Endothelial cell of umbilical vein (primary cell): ENCODE measurements around the gene WNT8A. TPM values are rescaled to one million over a fixed set of nuclear protein-coding genes. Genes with fewer than 3 reads are reported as not detected.

ENCODE experiments used
- BruUV-seq: library from RNA; stranded (reverse); fragments of 400-500 nt; replicated peaks from 2 replicates; lab custom pipeline; 2021; lab: Mats Ljungman, UMichigan
- CTCF ChIA-PET: fragments of 300-600, 350-600 bp; sonication (Branson Sonifier 250); formaldehyde crosslinking; loops from one replicate; lab custom pipeline; 2021; ENCODE audit warnings: antibody characterized with exemption, inconsistent platforms; lab: Charles Lee
- POLR2A ChIA-PET: fragments of 300-600, 350-600 bp; sonication (Branson Sonifier 250); formaldehyde crosslinking; loops from one replicate; lab custom pipeline; 2021; ENCODE audit warnings: antibody characterized with exemption, inconsistent platforms; lab: Charles Lee
- DNase-seq: peaks from one replicate; pipeline ENCODE4 v3.0.0-alpha.2; 2011; ENCODE audit warnings: low read depth, low spot score
- FAIRE-seq: peaks from 2 replicates; lab custom pipeline; 2011; peaks lifted over from hg19 to GRCh38; lab: Jason Lieb, UNC
- H2AFZ ChIP-seq: 2 replicates; pipeline ENCODE4 v1.6.0; 2012; ENCODE audit warnings: low read depth, low read length, control low read depth, inconsistent platforms
- H3K27ac ChIP-seq: 2 replicates; pipeline ENCODE4 v1.5.1; 2011; ENCODE audit warnings: low read depth, mild to moderate bottlenecking, control low read depth, low read length, moderate library complexity; ENCODE audit not compliant: insufficient read depth
- H3K27me3 ChIP-seq, 2 experiments: 2 replicates each; pipeline versions ENCODE4 v1.6.0 to v1.6.1; 2011; ENCODE audit warnings: low read length in 2 of 2, mixed read lengths in 1 of 2; ENCODE audit not compliant: control insufficient read depth in 2 of 2, insufficient read depth in 2 of 2
- H3K36me3 ChIP-seq, 2 experiments: 2 replicates in 1 of 2; 3 replicates in 1 of 2; pipeline ENCODE4 v1.5.1; 2011; ENCODE audit warnings: low read length in 2 of 2, mild to moderate bottlenecking in 1 of 2, moderate library complexity in 1 of 2; ENCODE audit not compliant: control insufficient read depth in 2 of 2, insufficient read depth in 2 of 2; ENCODE audit errors: extremely low read depth in 1 of 2
- H3K4me1 ChIP-seq: 3 replicates; pipeline ENCODE4 v1.5.1; 2011; ENCODE audit warnings: mild to moderate bottlenecking, low read length; ENCODE audit not compliant: control insufficient read depth, insufficient read depth; ENCODE audit errors: extremely low read depth
- H3K4me2 ChIP-seq: 2 replicates; pipeline ENCODE4 v1.6.1; 2011; ENCODE audit warnings: low read length, control low read depth, mixed read lengths; ENCODE audit not compliant: insufficient read depth
- H3K4me3 ChIP-seq, 3 experiments: fragments of 200-600 bp in 1 of 3; sonication (generic), shearing (Covaris generic) in 1 of 3; replicated peaks in 1 of 3; 2 replicates each; pipeline ENCODE4 v1.5.1; 2011 to 2016; ENCODE audit warnings: control low read depth in 3 of 3, low read length in 3 of 3, mild to moderate bottlenecking in 2 of 3, inconsistent platforms in 1 of 3, low read depth in 1 of 3, moderate library complexity in 1 of 3; ENCODE audit not compliant: insufficient read depth in 1 of 3
- H3K79me2 ChIP-seq: 2 replicates; pipeline ENCODE4 v1.6.0; 2012; ENCODE audit warnings: low read length, inconsistent platforms; ENCODE audit not compliant: control insufficient read depth, insufficient read depth
- H3K9ac ChIP-seq: replicated peaks from 2 replicates; pipeline ENCODE3; 2011; ENCODE audit warnings: low read length, control low read depth; ENCODE audit not compliant: insufficient read depth; ENCODE audit errors: extremely low read depth
- H3K9me1 ChIP-seq: replicated peaks from 3 replicates; pipeline ENCODE4 v1.6.0; 2011; ENCODE audit warnings: mild to moderate bottlenecking, low read length; ENCODE audit not compliant: control insufficient read depth, insufficient read depth; ENCODE audit errors: extremely low read depth
- H3K9me3 ChIP-seq: replicated peaks from 2 replicates; pipeline ENCODE4 v1.5.1; 2012; ENCODE audit warnings: low read length, inconsistent platforms; ENCODE audit not compliant: control insufficient read depth, insufficient read depth
- H4K20me1 ChIP-seq: replicated peaks from 2 replicates; pipeline ENCODE3; 2011; ENCODE audit warnings: mild to moderate bottlenecking, low read length; ENCODE audit not compliant: control insufficient read depth, insufficient read depth; ENCODE audit errors: extremely low read depth
- CTCF ChIP-seq, 2 donors: IDR thresholded peaks; 1 replicate in 1 of 2; 2 replicates in 1 of 2; pipeline ENCODE4 v1.5.1; 2011; ENCODE audit warnings: low read length in 2 of 2, mild to moderate bottlenecking in 2 of 2, moderate library complexity in 2 of 2, control low read depth in 1 of 2, inconsistent platforms in 1 of 2, low read depth in 1 of 2; ENCODE audit not compliant: insufficient read depth in 1 of 2; ENCODE audit errors: extremely low read depth in 1 of 2
- EZH2 ChIP-seq: IDR thresholded peaks from 2 replicates; pipeline ENCODE4 v1.6.1; 2012; ENCODE audit warnings: borderline replicate concordance, low read depth, mild to moderate bottlenecking, moderate library complexity, low read length, inconsistent platforms; ENCODE audit not compliant: severe bottlenecking
- FOS ChIP-seq: IDR thresholded peaks from 2 replicates; pipeline ENCODE4 v1.6.1; 2011; ENCODE audit warnings: mild to moderate bottlenecking, low read length, moderate library complexity, borderline replicate concordance; ENCODE audit not compliant: insufficient read depth
- GATA2 ChIP-seq: IDR thresholded peaks from 2 replicates; pipeline ENCODE4 v1.7.0; 2011; ENCODE audit warnings: low read depth, mild to moderate bottlenecking, moderate library complexity, mixed read lengths, low read length; ENCODE audit not compliant: insufficient read length, insufficient read depth
- JUN ChIP-seq: IDR thresholded peaks from 2 replicates; pipeline ENCODE4 v1.6.1; 2011; ENCODE audit warnings: borderline replicate concordance, low read depth; ENCODE audit not compliant: insufficient read length, insufficient read depth
- MAX ChIP-seq: IDR thresholded peaks from 2 replicates; pipeline ENCODE4 v1.6.1; 2011; ENCODE audit not compliant: insufficient read depth, insufficient read length
- MYC ChIP-seq: IDR thresholded peaks from one replicate; pipeline ENCODE4 v1.6.1; 2011; ENCODE audit warnings: mild to moderate bottlenecking, low read depth, low read length
- POLR2A ChIP-seq: IDR thresholded peaks from 2 replicates; pipeline ENCODE4 v1.6.1; 2012; ENCODE audit warnings: low read depth, mild to moderate bottlenecking, control low read depth, low read length
- POLR2AphosphoS5 ChIP-seq: IDR thresholded peaks from 2 replicates; pipeline ENCODE4 v1.6.1; 2012; ENCODE audit warnings: low read depth, mild to moderate bottlenecking, control low read depth, low read length, moderate library complexity; ENCODE audit not compliant: insufficient read depth
- dilution Hi-C: fragments of 300-500 bp; cut with MboI; formaldehyde crosslinking; loops from one replicate; pipeline ENCODE4 v1.15.0; 2019; ENCODE audit warnings: low sequenced_read_pairs; ENCODE audit not compliant: extremely low pct_ligation_motif_present
- intact Hi-C: fragments of 100-400 bp; cut with micrococcal nuclease; formaldehyde crosslinking; loops from one replicate; pipeline ENCODE4 v1.10.0; 2022
- polyA plus RNA-seq, 4 experiments: library from polyadenylated mRNA; depleted of rRNA in 3 of 4; stranded (reverse) in 3 of 4; unstranded in 1 of 4; fragments of >200 nt; gene quantifications; 2 replicates each; pipeline versions ENCODE4 v1.2.1 to v1.2.3, GENCODE V29; 2011 to 2012; ENCODE audit warnings: missing spikeins in 1 of 4
- total RNA-seq: library from RNA; stranded (reverse); gene quantifications from 2 replicates; pipeline ENCODE4 v1.2.3, GENCODE V29; 2021

Gene WNT8A
- total and polyA plus RNA-seq, 2 donors (not counting 3 experiments of a cell fraction or from before 2014, with no cell fraction given), result not detected

DNA sequence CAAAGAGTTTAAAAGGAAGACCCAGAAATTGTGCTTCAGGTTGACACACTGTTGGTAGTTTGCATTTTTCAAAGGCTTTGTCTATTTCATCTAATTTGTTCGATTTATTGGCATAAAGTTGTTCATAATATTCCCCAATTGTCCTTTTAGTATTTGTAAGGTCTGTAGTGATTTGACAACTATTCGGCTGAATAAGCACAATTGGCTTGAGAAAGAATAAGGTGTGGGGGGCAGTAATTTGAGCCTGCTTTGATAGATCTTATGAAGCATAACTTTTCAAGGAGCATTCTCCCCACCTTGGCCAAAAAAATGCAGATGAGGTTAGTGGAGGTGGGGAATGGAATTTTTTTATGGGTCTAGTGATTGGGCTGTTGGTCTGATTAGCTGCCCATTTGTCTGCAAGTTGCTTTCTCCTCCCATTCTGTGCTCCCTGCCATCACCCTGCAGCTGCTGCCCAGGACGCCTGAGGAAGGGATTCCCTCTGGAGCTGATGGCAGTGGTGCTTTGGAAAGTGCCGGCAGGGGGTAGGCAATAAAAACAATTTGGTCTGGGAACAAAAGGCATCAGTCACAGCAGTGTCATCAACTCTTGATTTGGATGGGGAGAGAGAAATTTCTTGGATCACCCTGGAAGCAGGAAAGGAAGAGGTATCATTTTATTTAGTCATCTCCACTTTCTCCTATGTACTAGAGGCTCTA lies 26.6 kb downstream of the WNT8A start:
- Histone ChIP-seq H3K9me3 (no peaks in the 10 kb centered on the region), H3K27ac (no peak overlapping the region), H4K20me1 (no peaks in the 10 kb centered on the region), H3K4me2 (no peak overlapping the region), H3K4me3 (no peak overlapping the region), H3K79me2 (no peaks in the 10 kb centered on the region), H3K36me3 (no peaks in the 10 kb centered on the region), H3K4me1 (no peaks in the 10 kb centered on the region), H3K27me3 (peaks cover 13 to 14% of the 10 kb centered on the region in 2 experiments), H2AFZ (no peak overlapping the region), H3K9ac (no peak overlapping the region), H3K9me1 (no peaks in the 10 kb centered on the region)
- DNase-seq, result no peak
- ChIA-PET POLR2A (no interaction called here), CTCF (interaction anchor here (0.9 to 2.0 kb wide), 4 partner anchors 10 to 332 kb away, joined by 3 to 4 read pairs (median 4); no protein-coding TSS in a partner anchor)
- TF ChIP-seq MAX (no peak), JUN (no peak), POLR2A (no peak), GATA2 (no peak), MYC (no peak), FOS (no peak), EZH2 (no peak), CTCF (IDR thresholded peaks at IDR 0.05; ENCODE audit: extremely low read depth in 1 of 2, insufficient read depth in 1 of 2, low read depth in 1 of 2, low read length in 2 of 2) (no peak), POLR2AphosphoS5 (no peak)
- intact Hi-C loops, result no loop called here
- BruUV-seq, result no TSS peak
- FAIRE-seq, result no peak
- dilution Hi-C loops, result no loop called here
